ENCODE results near the gene GK.

- TF ChIP-seq CTCF (optimal IDR thresholded peaks at IDR 0.05 in 1 of 3, IDR thresholded peaks at IDR 0.05 in 1 of 3, conservative IDR thresholded peaks at IDR 0.05 in 1 of 3; ENCODE audit: extremely low read depth in 1 of 3, insufficient read depth in 2 of 3, low read length in 3 of 3) (no peak), EZH2 (IDR thresholded peaks at IDR 0.05; ENCODE audit: low read length) (no peak)
Observed at GRCh38 chrX:30637874-30638815, 15.1 kb upstream of the GK start.

All from keratinocyte (primary cell).